Uterus (tissue), 2 donors: ENCODE results near the gene HVCN1.

ENCODE experiments used
- CTCF ChIP-seq, 4 experiments: fragments of 200-600 bp in 2 of 4; fragments of 450-650 bp in 2 of 4; sonication (generic) in 2 of 4; IDR thresholded peaks; one replicate each; pipeline ENCODE4 v1.5.1; 2016 to 2019; ENCODE audit warnings: antibody characterized with exemption in 4 of 4, mild to moderate bottlenecking in 2 of 4, moderate library complexity in 1 of 4
- POLR2A ChIP-seq, 2 donors: fragments of 450-650 bp; IDR thresholded peaks; one replicate each; pipeline ENCODE4 v1.6.1; 2016; ENCODE audit warnings: antibody characterized with exemption in 2 of 2, mild to moderate bottlenecking in 1 of 2, moderate library complexity in 1 of 2

- TF ChIP-seq POLR2A (IDR thresholded peaks at IDR 0.05), result no peak
- no peak for TF ChIP-seq CTCF (IDR thresholded peaks at IDR 0.05)
These were observed 66.3 kb downstream of the HVCN1 start for GRCh38 chr12:110622582-110622981.
